C4-2B (cell line): ENCODE measurements around the gene LOXL3.

Experiments
- ZFX ChIP-seq: fragments of 450-650 bp; IDR thresholded peaks from 2 replicates; pipeline ENCODE4 v1.6.1; 2017
- TF ChIP-seq, protein P1 (sequence below): fragments of 450-650 bp; conservative IDR thresholded peaks from 2 replicates; pipeline ENCODE4 v1.5.1; 2017; ENCODE audit warnings: mild to moderate bottlenecking

DNA sequence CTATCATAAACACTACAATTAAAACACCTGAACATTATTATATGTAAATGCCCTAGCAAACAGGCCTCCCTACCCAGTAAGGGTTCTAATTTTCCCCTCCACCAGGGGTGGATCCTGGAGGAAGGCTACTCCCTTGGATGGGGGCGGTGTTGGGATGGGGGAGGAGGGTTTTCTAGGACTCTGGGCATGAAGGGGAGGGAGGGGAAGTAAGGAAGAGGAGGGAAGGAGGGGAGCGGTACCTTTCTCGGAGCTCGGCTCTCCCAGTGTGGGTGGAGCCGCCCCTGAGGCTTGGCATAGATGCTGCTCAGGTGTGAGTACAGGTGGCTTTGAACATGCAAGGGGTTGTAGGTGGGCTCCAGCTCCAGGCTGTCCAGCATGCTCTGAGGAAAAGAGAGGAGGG, 6.2 kb upstream of the LOXL3 start:
- TF ChIP-seq, protein P1, sequence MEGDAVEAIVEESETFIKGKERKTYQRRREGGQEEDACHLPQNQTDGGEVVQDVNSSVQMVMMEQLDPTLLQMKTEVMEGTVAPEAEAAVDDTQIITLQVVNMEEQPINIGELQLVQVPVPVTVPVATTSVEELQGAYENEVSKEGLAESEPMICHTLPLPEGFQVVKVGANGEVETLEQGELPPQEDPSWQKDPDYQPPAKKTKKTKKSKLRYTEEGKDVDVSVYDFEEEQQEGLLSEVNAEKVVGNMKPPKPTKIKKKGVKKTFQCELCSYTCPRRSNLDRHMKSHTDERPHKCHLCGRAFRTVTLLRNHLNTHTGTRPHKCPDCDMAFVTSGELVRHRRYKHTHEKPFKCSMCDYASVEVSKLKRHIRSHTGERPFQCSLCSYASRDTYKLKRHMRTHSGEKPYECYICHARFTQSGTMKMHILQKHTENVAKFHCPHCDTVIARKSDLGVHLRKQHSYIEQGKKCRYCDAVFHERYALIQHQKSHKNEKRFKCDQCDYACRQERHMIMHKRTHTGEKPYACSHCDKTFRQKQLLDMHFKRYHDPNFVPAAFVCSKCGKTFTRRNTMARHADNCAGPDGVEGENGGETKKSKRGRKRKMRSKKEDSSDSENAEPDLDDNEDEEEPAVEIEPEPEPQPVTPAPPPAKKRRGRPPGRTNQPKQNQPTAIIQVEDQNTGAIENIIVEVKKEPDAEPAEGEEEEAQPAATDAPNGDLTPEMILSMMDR = no peak
- no peak for TF ChIP-seq ZFX
